Measurements from ENCODE around the gene PPDPF. TPM values are rescaled to one million over a fixed set of nuclear protein-coding genes. Genes with fewer than 3 reads are reported as not detected.
"Not testable (repeated sequence)": the region's sequence is repeated elsewhere in the genome, so short reads cannot be mapped to it uniquely, and the experiment has no call there.

PPDPF gene
- total RNA-seq, 1 experiment from 2014 or later: 51.0 TPM

DNA sequence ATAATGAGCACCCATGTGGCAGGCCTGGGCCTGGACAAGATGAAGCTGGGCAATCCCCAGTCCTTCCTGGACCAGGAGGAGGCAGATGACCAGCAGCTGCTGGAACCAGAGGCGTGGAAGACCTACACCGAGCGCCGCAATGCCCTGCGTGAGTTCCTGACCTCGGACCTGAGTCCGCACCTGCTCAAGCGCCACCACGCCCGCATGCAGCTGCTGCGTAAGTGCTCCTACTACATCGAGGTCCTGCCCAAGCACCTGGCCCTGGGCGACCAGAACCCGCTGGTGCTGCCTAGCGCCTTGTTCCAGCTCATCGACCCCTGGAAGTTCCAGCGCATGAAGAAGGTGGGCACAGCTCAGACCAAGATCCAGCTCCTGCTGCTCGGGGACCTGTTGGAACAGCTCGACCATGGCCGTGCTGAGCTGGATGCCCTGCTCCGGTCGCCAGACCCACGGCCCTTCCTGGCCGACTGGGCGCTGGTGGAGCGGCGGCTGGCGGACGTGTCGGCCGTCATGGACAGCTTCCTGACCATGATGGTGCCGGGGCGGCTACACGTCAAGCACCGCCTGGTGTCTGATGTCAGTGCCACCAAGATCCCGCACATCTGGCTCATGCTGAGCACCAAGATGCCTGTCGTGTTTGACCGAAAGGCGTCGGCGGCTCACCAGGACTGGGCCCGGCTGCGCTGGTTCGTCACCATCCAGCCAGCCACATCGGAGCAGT lies 35.3 kb downstream of the PPDPF start:
- H3K4me3 ChIP-seq (ENCODE audit: low read length): no peak overlapping the region
- H3K4me2 ChIP-seq (ENCODE audit: low read depth, low read length, poor library complexity, severe bottlenecking): peak overlapping the region; percentile 71
- H3K27me3 ChIP-seq (ENCODE audit: low read length): no peaks in the 10 kb centered on the region
- no peaks in the 10 kb centered on the region for H3K9me3 ChIP-seq (ENCODE audit: low read length)
- H3K4me1 ChIP-seq (ENCODE audit: low read length): peaks cover 43% of the 10 kb centered on the region
- no peak for DNase-seq
- H3K36me3 ChIP-seq (ENCODE audit: insufficient read depth, low read length): no peaks in the 10 kb centered on the region
- H3K79me2 ChIP-seq (ENCODE audit: low read length): no peaks in the 10 kb centered on the region
- H3K9me2 ChIP-seq (replicated peaks; ENCODE audit: insufficient read depth, low read length): no peaks in the 10 kb centered on the region
- H4K20me1 ChIP-seq (ENCODE audit: insufficient read depth, low read depth, low read length): peaks cover 16% of the 10 kb centered on the region; the same call in 1 of the 2 replicates
- H3K27ac ChIP-seq (ENCODE audit: low read length): no peak overlapping the region
- H2AFZ ChIP-seq (ENCODE audit: low read length): no peak overlapping the region
- peak overlapping the region; percentile 55; the same call in 1 of the 2 replicates for H3K9ac ChIP-seq (ENCODE audit: low read length)

GRCh38 chr20:63556873-63557478 lies 36.4 kb downstream of the PPDPF start:
- Histone ChIP-seq H3K27me3 (ENCODE audit: low read length) (no peaks in the 10 kb centered on the region), H3K9ac (ENCODE audit: low read length) (no peak overlapping the region), H3K4me3 (ENCODE audit: low read length) (no peak overlapping the region), H3K9me2 (replicated peaks; ENCODE audit: insufficient read depth, low read length) (no peaks in the 10 kb centered on the region), H3K9me3 (ENCODE audit: low read length) (no peaks in the 10 kb centered on the region), H2AFZ (ENCODE audit: low read length) (no peak overlapping the region), H3K36me3 (ENCODE audit: insufficient read depth, low read length) (no peaks in the 10 kb centered on the region), H3K4me1 (ENCODE audit: low read length) (peaks cover 37% of the 10 kb centered on the region), H3K27ac (ENCODE audit: low read length) (no peak overlapping the region), H3K79me2 (ENCODE audit: low read length) (no peaks in the 10 kb centered on the region), H4K20me1 (ENCODE audit: insufficient read depth, low read depth, low read length) (peaks cover 16% of the 10 kb centered on the region; the same call in 1 of the 2 replicates), H3K4me2 (ENCODE audit: low read depth, low read length, poor library complexity, severe bottlenecking) (no peak overlapping the region)
- no peak for DNase-seq

- Histone ChIP-seq H3K9ac (ENCODE audit: low read length) (no peak overlapping the region), H3K79me2 (ENCODE audit: low read length) (no peaks in the 10 kb centered on the region), H3K9me2 (replicated peaks; ENCODE audit: insufficient read depth, low read length) (no peaks in the 10 kb centered on the region), H3K4me2 (ENCODE audit: low read depth, low read length, poor library complexity, severe bottlenecking) (no peak overlapping the region), H3K36me3 (ENCODE audit: insufficient read depth, low read length) (no peaks in the 10 kb centered on the region), H3K4me1 (ENCODE audit: low read length) (peaks cover 32% of the 10 kb centered on the region), H3K9me3 (ENCODE audit: low read length) (no peaks in the 10 kb centered on the region), H3K27ac (ENCODE audit: low read length) (no peak overlapping the region), H3K4me3 (ENCODE audit: low read length) (no peak overlapping the region), H4K20me1 (ENCODE audit: insufficient read depth, low read depth, low read length) (peaks cover 13% of the 10 kb centered on the region; the same call in 1 of the 2 replicates), H3K27me3 (ENCODE audit: low read length) (no peaks in the 10 kb centered on the region), H2AFZ (ENCODE audit: low read length) (no peak overlapping the region)
- no peak for DNase-seq
Measured at GRCh38 chr20:63557481-63557891, 36.9 kb downstream of the PPDPF start.

DNA sequence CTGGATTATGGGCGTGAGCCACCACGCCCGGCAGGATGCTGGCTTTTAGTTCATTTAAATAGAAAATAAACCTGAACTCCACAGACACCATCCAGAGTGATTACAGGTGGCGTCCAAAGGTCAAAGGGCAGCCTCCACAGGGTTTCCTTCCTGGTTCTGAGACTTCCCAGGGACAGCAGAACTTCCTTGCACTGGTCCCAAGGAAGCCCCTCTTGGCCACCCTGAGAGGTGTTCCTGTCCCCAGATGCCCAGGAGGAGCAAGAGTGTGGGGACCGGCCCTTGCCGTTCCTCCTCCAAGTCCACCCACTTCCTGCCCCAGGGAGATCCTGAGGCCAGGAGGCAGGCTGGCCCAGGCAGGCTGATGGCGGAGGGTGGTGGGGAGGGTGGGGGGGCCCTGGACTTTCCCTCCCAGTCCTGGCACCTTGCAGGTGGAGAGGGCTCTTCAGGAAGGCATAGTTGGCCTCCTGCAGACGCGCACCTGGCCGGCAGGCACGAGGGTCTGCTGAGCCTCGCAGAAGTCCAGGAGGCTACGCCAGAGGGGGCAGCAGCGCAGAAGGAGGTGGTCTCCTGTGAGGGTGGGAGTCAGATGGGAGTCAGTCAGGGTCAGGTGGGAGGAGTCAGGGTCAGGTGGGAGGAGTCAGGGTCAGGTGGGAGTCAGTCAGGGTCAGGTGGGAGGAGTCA lies 38.4 kb downstream of the PPDPF start:
- 0 out of 2 replicates have a peak, but pooled peaks cover 13% of the 10 kb centered on the region for H4K20me1 ChIP-seq (ENCODE audit: insufficient read depth, low read depth, low read length)
- H3K79me2 ChIP-seq (ENCODE audit: low read length): no peaks in the 10 kb centered on the region
- H3K4me1 ChIP-seq (ENCODE audit: low read length): peaks cover 20% of the 10 kb centered on the region
- no peak overlapping the region for H2AFZ ChIP-seq (ENCODE audit: low read length)
- H3K9me3 ChIP-seq (ENCODE audit: low read length): no peaks in the 10 kb centered on the region
- H3K4me3 ChIP-seq (ENCODE audit: low read length): no peak overlapping the region
- no peaks in the 10 kb centered on the region for H3K36me3 ChIP-seq (ENCODE audit: insufficient read depth, low read length)
- H3K27ac ChIP-seq (ENCODE audit: low read length): no peak overlapping the region
- no peak overlapping the region for H3K9ac ChIP-seq (ENCODE audit: low read length)
- H3K27me3 ChIP-seq (ENCODE audit: low read length): no peaks in the 10 kb centered on the region
- no peaks in the 10 kb centered on the region for H3K9me2 ChIP-seq (replicated peaks; ENCODE audit: insufficient read depth, low read length)
- no peak overlapping the region for H3K4me2 ChIP-seq (ENCODE audit: low read depth, low read length, poor library complexity, severe bottlenecking)
- no peak for DNase-seq

DNA sequence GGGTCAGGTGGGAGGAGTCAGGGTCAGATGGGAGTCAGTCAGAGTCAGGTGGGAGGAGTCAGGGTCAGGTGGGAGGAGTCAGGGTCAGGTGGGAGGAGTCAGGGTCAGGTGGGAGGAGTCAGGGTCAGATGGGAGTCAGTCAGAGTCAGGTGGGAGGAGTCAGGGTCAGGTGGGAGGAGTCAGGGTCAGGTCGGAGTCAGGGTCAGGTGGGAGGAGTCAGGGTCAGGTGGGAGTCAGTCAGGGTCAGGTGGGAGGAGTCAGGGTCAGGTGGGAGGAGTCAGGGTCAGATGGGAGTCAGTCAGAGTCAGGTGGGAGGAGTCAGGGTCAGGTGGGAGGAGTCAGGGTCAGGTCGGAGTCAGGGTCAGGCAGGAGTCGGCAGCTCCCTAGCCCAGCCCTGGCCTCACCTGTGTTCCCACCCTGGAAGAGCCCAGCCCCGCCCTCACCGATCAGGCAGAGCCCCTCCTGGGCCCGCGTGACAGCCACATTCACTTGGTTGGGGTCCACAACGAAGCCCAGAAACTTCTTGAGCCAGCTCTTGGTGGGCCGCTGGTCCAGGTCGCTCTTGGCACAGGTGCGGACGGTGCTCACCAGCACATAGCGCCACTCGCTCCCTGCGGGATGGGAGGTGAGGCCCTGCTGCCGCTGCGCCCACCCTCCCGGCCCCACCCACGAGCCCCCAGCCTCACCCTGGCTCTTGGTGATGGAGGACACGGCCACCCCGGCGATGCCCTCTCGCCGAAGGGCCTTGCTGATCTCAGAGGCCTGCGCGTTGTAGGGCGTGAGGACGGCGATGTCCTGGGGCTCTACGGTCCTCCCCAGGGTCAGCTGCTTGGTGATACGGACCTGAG lies 39.1 kb downstream of the PPDPF start:
- not testable (repeated sequence) for H3K9me2 ChIP-seq (replicated peaks; ENCODE audit: insufficient read depth, low read length); H3K36me3 ChIP-seq (ENCODE audit: insufficient read depth, low read length); H3K4me3 ChIP-seq (ENCODE audit: low read length); H2AFZ ChIP-seq (ENCODE audit: low read length); H3K4me2 ChIP-seq (ENCODE audit: low read depth, low read length, poor library complexity, severe bottlenecking); H3K9ac ChIP-seq (ENCODE audit: low read length); DNase-seq; H3K27ac ChIP-seq (ENCODE audit: low read length); H3K27me3 ChIP-seq (ENCODE audit: low read length); H3K9me3 ChIP-seq (ENCODE audit: low read length); H3K79me2 ChIP-seq (ENCODE audit: low read length)
- peaks cover 12% of the 10 kb centered on the region for H3K4me1 ChIP-seq (ENCODE audit: low read length)
- H4K20me1 ChIP-seq (ENCODE audit: insufficient read depth, low read depth, low read length): 0 out of 2 replicates have a peak, but pooled peaks cover 13% of the 10 kb centered on the region

DNA sequence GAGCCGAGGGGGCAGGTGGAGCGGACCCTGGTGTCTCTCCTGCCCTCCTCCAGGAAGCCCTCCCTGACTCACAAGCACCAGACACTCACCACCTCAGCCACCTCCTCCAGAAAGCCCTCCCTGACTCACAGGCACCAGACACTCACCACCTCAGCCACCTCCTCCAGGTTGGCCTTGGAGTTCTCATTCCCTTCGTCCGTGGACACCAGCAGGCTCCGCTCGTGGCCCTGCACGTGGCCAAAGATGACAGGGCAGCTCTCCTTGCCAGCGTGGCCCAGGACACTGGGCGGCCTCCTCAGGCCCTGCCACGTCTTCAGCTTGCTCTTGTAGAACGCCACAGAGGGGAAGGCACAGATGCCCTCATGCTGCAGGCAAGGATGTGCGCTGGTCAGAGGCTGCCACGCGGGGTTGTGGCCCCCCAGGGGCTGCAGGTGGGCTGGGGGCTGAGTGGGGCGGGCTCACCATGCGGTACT lies 39.8 kb downstream of the PPDPF start:
- no peaks in the 10 kb centered on the region for H3K9me3 ChIP-seq (ENCODE audit: low read length)
- H3K4me3 ChIP-seq (ENCODE audit: low read length): no peak overlapping the region
- H3K9me2 ChIP-seq (replicated peaks; ENCODE audit: insufficient read depth, low read length): no peaks in the 10 kb centered on the region
- H3K27ac ChIP-seq (ENCODE audit: low read length): no peak overlapping the region
- H3K27me3 ChIP-seq (ENCODE audit: low read length): no peaks in the 10 kb centered on the region
- H3K4me1 ChIP-seq (ENCODE audit: low read length): peaks cover 5% of the 10 kb centered on the region
- no peak for DNase-seq
- H2AFZ ChIP-seq (ENCODE audit: low read length): no peak overlapping the region
- no peak overlapping the region for H3K4me2 ChIP-seq (ENCODE audit: low read depth, low read length, poor library complexity, severe bottlenecking)
- H3K9ac ChIP-seq (ENCODE audit: low read length): no peak overlapping the region
- 0 out of 2 replicates have a peak, but pooled peaks cover 11% of the 10 kb centered on the region for H4K20me1 ChIP-seq (ENCODE audit: insufficient read depth, low read depth, low read length)
- H3K36me3 ChIP-seq (ENCODE audit: insufficient read depth, low read length): no peaks in the 10 kb centered on the region
- no peaks in the 10 kb centered on the region for H3K79me2 ChIP-seq (ENCODE audit: low read length)

GRCh38 chr20:63560856-63561609 lies 40.5 kb downstream of the PPDPF start:
- Histone ChIP-seq H3K9ac (ENCODE audit: low read length) (no peak overlapping the region), H4K20me1 (ENCODE audit: insufficient read depth, low read depth, low read length) (0 out of 2 replicates have a peak, but pooled peaks cover 4% of the 10 kb centered on the region), H2AFZ (ENCODE audit: low read length) (no peak overlapping the region), H3K79me2 (ENCODE audit: low read length) (no peaks in the 10 kb centered on the region), H3K4me2 (ENCODE audit: low read depth, low read length, poor library complexity, severe bottlenecking) (no peak overlapping the region), H3K27ac (ENCODE audit: low read length) (no peak overlapping the region), H3K9me2 (replicated peaks; ENCODE audit: insufficient read depth, low read length) (no peaks in the 10 kb centered on the region), H3K9me3 (ENCODE audit: low read length) (no peaks in the 10 kb centered on the region), H3K36me3 (ENCODE audit: insufficient read depth, low read length) (no peaks in the 10 kb centered on the region), H3K27me3 (ENCODE audit: low read length) (no peaks in the 10 kb centered on the region), H3K4me1 (ENCODE audit: low read length) (no peaks in the 10 kb centered on the region), H3K4me3 (ENCODE audit: low read length) (no peak overlapping the region)
- no peak for DNase-seq
